Measurements from ENCODE around the gene CACFD1. TPM values are rescaled to one million over a fixed set of nuclear protein-coding genes. Genes with fewer than 3 reads are reported as not detected.

Gene CACFD1
- polyA plus RNA-seq, 3 donors = 5.0 to 6.7 (median 5.1) TPM

GRCh38 chr9:133491656-133491925, 31.8 kb downstream of the CACFD1 start:
- no peak overlapping the region for H3K4me3 Mint-ChIP-seq

GRCh38 chr9:133492061-133493021, 32.6 kb downstream of the CACFD1 start:
- no peak for TF ChIP-seq CTCF (IDR thresholded peaks at IDR 0.05)
- Mint-ChIP-seq H3K27me3 (ENCODE audit: low read depth in 3 of 3) (peaks cover 3 to 6% (median 5%) of the 10 kb centered on the region in 3 donors), H3K4me1 (no peaks in the 10 kb centered on the region), H3K27ac (no peak overlapping the region), H3K9me3 (no peaks in the 10 kb centered on the region), H3K36me3 (no peaks in the 10 kb centered on the region), H3K4me3 (no peak overlapping the region)
- Histone ChIP-seq H3K9ac (ENCODE audit: insufficient read depth, low read length, poor library complexity, severe bottlenecking) (no peak overlapping the region), H3K27me3 (ENCODE audit: control insufficient read depth in 2 of 2, insufficient read depth in 2 of 2, low read length in 2 of 2) (no peaks in the 10 kb centered on the region), H4K20me1 (ENCODE audit: insufficient read depth, low read length) (no peaks in the 10 kb centered on the region), H3K9me3 (replicated peaks in 1 of 2; ENCODE audit: control insufficient read depth in 1 of 2, insufficient read depth in 1 of 2, low read length in 2 of 2) (no peaks in the 10 kb centered on the region), H3K4me1 (ENCODE audit: control insufficient read depth in 1 of 2, insufficient read depth in 2 of 2, low read length in 2 of 2) (no peaks in the 10 kb centered on the region), H3K79me2 (ENCODE audit: insufficient read depth, low read length) (no peaks in the 10 kb centered on the region), H3K4me2 (replicated peaks; ENCODE audit: extremely low read depth, low read length, poor library complexity, severe bottlenecking) (no peak overlapping the region), H3K36me3 (replicated peaks in 1 of 2; ENCODE audit: control insufficient read depth in 1 of 2, insufficient read depth in 2 of 2, low read length in 2 of 2) (no peaks in the 10 kb centered on the region), H2AFZ (ENCODE audit: insufficient read depth, low read depth, low read length, poor library complexity, severe bottlenecking) (no peak overlapping the region), H3K4me3 (replicated peaks in 1 of 3; ENCODE audit: low read depth in 2 of 3, low read length in 3 of 3) (no peak overlapping the region), H3K27ac (ENCODE audit: low read depth in 1 of 2, low read length in 2 of 2) (no peak overlapping the region)
- WGBS (ENCODE audit: insufficient coverage) = 89% methylated on average over 31 of the region's 33 CpGs
- intact Hi-C loops (cut with micrococcal nuclease) = no loop called here
- no peak for DNase-seq

More at GRCh38 chr9:133491656-133491925, 31.8 kb downstream of the CACFD1 start:
- Histone ChIP-seq H3K9ac (ENCODE audit: insufficient read depth, low read length, poor library complexity, severe bottlenecking) (no peak overlapping the region), H3K27me3 (ENCODE audit: control insufficient read depth in 2 of 2, insufficient read depth in 2 of 2, low read length in 2 of 2) (no peaks in the 10 kb centered on the region), H3K4me1 (ENCODE audit: control insufficient read depth in 1 of 2, insufficient read depth in 2 of 2, low read length in 2 of 2) (no peaks in the 10 kb centered on the region), H3K36me3 (replicated peaks in 1 of 2; ENCODE audit: control insufficient read depth in 1 of 2, insufficient read depth in 2 of 2, low read length in 2 of 2) (no peaks in the 10 kb centered on the region), H3K27ac (ENCODE audit: low read depth in 1 of 2, low read length in 2 of 2) (no peak overlapping the region), H3K4me3 (replicated peaks in 1 of 3; ENCODE audit: low read depth in 2 of 3, low read length in 3 of 3) (no peak overlapping the region), H2AFZ (ENCODE audit: insufficient read depth, low read depth, low read length, poor library complexity, severe bottlenecking) (no peak overlapping the region), H3K4me2 (replicated peaks; ENCODE audit: extremely low read depth, low read length, poor library complexity, severe bottlenecking) (no peak overlapping the region), H3K9me3 (replicated peaks in 1 of 2; ENCODE audit: control insufficient read depth in 1 of 2, insufficient read depth in 1 of 2, low read length in 2 of 2) (no peaks in the 10 kb centered on the region), H4K20me1 (ENCODE audit: insufficient read depth, low read length) (no peaks in the 10 kb centered on the region), H3K79me2 (ENCODE audit: insufficient read depth, low read length) (no peaks in the 10 kb centered on the region)
- no peak for TF ChIP-seq CTCF (IDR thresholded peaks at IDR 0.05)
- Mint-ChIP-seq H3K9me3 (no peaks in the 10 kb centered on the region), H3K36me3 (no peaks in the 10 kb centered on the region), H3K27ac (no peak overlapping the region), H3K4me1 (no peaks in the 10 kb centered on the region), H3K27me3 (ENCODE audit: low read depth in 3 of 3) (peaks cover 3 to 9% (median 3%) of the 10 kb centered on the region in 3 donors)
- WGBS (ENCODE audit: insufficient coverage) = 92% methylated on average over 8 of the region's 8 CpGs
- no peak for DNase-seq
- intact Hi-C loops (cut with micrococcal nuclease) = no loop called here
